D721Med (cell line): ENCODE data around the gene KATNAL2.
A peak's percentile ranks its signal among the peaks of the same experiment; 100 is the strongest.

Experiments
- DNase-seq: peaks from one replicate; pipeline ENCODE4 v3.0.0; 2011; ENCODE audit warnings: low spot score; ENCODE audit not compliant: insufficient read length
- FAIRE-seq: peaks from 2 replicates; lab custom pipeline; 2011; peaks lifted over from hg19 to GRCh38; lab: Jason Lieb, UNC
- TF ChIP-seq, protein P1 (sequence below): IDR thresholded peaks from 2 replicates; pipeline ENCODE4 v1.5.1; 2012; ENCODE audit warnings: mild to moderate bottlenecking, control low read depth; ENCODE audit not compliant: insufficient read depth; ENCODE audit errors: missing control alignments

The KATNAL2 gene

DNA sequence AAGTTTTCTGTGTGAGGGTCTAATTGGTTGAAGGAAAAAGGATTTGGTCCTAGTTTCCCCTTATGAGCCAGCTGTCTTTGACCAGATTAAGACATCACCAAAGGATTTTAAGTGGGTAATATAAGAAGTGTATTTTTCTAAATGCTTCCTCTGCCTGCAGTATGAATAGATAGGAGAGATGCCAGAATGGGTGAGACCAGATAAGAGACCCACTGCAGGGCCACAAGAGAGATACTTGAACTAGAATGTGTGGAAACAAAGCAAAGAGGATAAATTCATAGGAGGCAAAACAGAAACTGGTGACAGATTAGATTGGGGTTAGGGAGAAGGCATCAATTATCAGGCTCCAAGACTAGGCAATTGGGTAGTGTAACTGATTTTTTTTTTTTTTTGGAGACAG, 234.0 kb downstream of the KATNAL2 start:
- TF ChIP-seq, protein P1, sequence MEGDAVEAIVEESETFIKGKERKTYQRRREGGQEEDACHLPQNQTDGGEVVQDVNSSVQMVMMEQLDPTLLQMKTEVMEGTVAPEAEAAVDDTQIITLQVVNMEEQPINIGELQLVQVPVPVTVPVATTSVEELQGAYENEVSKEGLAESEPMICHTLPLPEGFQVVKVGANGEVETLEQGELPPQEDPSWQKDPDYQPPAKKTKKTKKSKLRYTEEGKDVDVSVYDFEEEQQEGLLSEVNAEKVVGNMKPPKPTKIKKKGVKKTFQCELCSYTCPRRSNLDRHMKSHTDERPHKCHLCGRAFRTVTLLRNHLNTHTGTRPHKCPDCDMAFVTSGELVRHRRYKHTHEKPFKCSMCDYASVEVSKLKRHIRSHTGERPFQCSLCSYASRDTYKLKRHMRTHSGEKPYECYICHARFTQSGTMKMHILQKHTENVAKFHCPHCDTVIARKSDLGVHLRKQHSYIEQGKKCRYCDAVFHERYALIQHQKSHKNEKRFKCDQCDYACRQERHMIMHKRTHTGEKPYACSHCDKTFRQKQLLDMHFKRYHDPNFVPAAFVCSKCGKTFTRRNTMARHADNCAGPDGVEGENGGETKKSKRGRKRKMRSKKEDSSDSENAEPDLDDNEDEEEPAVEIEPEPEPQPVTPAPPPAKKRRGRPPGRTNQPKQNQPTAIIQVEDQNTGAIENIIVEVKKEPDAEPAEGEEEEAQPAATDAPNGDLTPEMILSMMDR, result no peak
- FAIRE-seq, result peak; percentile 44
- no peak for DNase-seq
